ENCODE results near the gene CD200R1L. TPM values are rescaled to one million over a fixed set of nuclear protein-coding genes. Genes with fewer than 3 reads are reported as not detected.

The CD200R1L gene, protein sequence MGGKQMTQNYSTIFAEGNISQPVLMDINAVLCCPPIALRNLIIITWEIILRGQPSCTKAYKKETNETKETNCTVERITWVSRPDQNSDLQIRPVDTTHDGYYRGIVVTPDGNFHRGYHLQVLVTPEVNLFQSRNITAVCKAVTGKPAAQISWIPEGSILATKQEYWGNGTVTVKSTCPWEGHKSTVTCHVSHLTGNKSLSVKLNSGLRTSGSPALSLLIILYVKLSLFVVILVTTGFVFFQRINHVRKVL
- total RNA-seq, result not detected in 2 replicates

DNA sequence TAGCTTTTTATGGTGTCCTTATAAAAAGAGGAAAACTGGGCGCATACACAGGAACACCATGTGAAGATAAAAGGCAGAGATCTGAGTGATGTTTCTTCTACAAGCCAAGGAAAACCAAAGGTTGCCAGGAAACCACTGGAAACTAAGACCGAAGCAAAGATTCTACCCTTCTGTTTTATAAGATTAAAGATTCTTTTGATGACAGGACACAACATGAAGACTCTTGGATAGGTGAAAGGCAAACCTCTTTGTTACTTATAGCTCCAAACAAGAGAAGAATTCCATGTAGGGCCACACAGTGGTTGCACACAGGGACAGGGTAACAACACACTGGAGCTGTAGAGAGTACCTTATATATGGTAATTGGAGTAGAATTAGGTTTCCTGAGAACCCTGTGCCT is at the start of gene CD200R1L:
CD200R1L (minus strand) TSS at position 101 of the 400 bp plus-strand sequence. CDS start 17,497 bp downstream, outside the sequence.

Other genes starting within 250 kb of the CD200R1L start
- gene CCDC80, start 205.7 kb downstream of the CD200R1L start, total RNA-seq, result 7.5 and 12.6 TPM in 2 replicates
- gene CD200R1, start 128.2 kb upstream of the CD200R1L start, total RNA-seq, result not detected in 2 replicates
- 29.3 and 51.6 TPM in 2 replicates for gene GTPBP8, start 144.1 kb upstream of the CD200R1L start, total RNA-seq